Measurements from ENCODE around the gene ATP2A2. TPM values are rescaled to one million over a fixed set of nuclear protein-coding genes. Genes with fewer than 3 reads are reported as not detected.
"Not testable (repeated sequence)": the region's sequence is repeated elsewhere in the genome, so short reads cannot be mapped to it uniquely, and the experiment has no call there.

Gene ATP2A2
- total RNA-seq, 4 donors from 2014 or later = 116 to 238 (median 132) TPM

- ATAC-seq (ENCODE audit: low FRiP score) = no peak
- no peak for TF ChIP-seq CTCF (IDR thresholded peaks at IDR 0.05)
Observed at GRCh38 chr12:110249716-110250225, 31.3 kb upstream of the ATP2A2 start.

GRCh38 chr12:110251381-110251780, 29.7 kb upstream of the ATP2A2 start:
- DNase-seq (ENCODE audit: low spot score) = no peak
- no peak for TF ChIP-seq CTCF (IDR thresholded peaks at IDR 0.05)

More at GRCh38 chr12:110249716-110250225, 31.3 kb upstream of the ATP2A2 start:
- no peak for DNase-seq (ENCODE audit: low spot score)

GRCh38 chr12:110252716-110253115, 28.3 kb upstream of the ATP2A2 start:
- no peak for DNase-seq (ENCODE audit: low spot score)
- no peak for ATAC-seq (ENCODE audit: low FRiP score)
- no peak for TF ChIP-seq CTCF (IDR thresholded peaks at IDR 0.05)

More at GRCh38 chr12:110251381-110251780, 29.7 kb upstream of the ATP2A2 start:
- no peak for ATAC-seq (ENCODE audit: low FRiP score)

- ATAC-seq (ENCODE audit: low FRiP score) = peak; percentile 47
- DNase-seq (ENCODE audit: low spot score) = no peak
- TF ChIP-seq CTCF (IDR thresholded peaks at IDR 0.05) = no peak
Observed at GRCh38 chr12:110253176-110253575, 27.9 kb upstream of the ATP2A2 start.

- no peak for TF ChIP-seq CTCF (IDR thresholded peaks at IDR 0.05)
- ATAC-seq (ENCODE audit: low FRiP score) (no peak), DNase-seq (ENCODE audit: low spot score) (no peak)
Observed at GRCh38 chr12:110254971-110255540, 26.0 kb upstream of the ATP2A2 start.

GRCh38 chr12:110255890-110256456, 25.1 kb upstream of the ATP2A2 start:
- not testable (repeated sequence) for DNase-seq (ENCODE audit: low spot score); ATAC-seq (ENCODE audit: low FRiP score)

GRCh38 chr12:110256780-110257431, 24.1 kb upstream of the ATP2A2 start:
- no peak for TF ChIP-seq CTCF (IDR thresholded peaks at IDR 0.05)
- DNase-seq (ENCODE audit: low spot score) (no peak), ATAC-seq (ENCODE audit: low FRiP score) (peak; percentile 29)
